Measurements from ENCODE around the gene DNAH3.

Gene DNAH3

DNA sequence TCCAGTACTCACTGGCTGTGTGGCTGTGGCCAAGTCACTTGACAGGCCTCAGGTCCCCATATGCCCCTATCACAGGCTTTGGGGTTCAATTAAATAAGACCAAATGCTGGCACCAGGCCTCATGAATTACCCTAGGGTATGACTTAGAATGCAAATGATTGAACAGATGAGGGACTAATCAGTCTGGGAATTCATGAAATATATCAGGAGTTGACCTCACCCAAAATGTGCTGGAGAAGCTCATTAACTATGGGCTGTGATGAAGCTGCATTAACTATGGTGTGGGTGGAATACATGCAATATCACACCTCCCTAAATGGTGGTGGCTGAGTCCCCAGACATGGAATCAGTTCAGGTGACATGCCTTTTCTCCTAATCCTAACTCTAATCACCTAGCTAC is 72.1 kb downstream of the DNAH3 start:
- no peak overlapping the region for H3K4me3 ChIP-seq
- H3K27ac ChIP-seq: no peak overlapping the region
- no peak for DNase-seq (ENCODE audit: low spot score)
- no peak for TF ChIP-seq CTCF (IDR thresholded peaks at IDR 0.05)

GRCh38 chr16:21076186-21076883 is 74.3 kb downstream of the DNAH3 start:
- TF ChIP-seq CTCF (IDR thresholded peaks at IDR 0.05): no peak
- DNase-seq (ENCODE audit: low spot score): no peak
- Histone ChIP-seq H3K27ac (no peak overlapping the region), H3K4me3 (no peak overlapping the region)

DNA sequence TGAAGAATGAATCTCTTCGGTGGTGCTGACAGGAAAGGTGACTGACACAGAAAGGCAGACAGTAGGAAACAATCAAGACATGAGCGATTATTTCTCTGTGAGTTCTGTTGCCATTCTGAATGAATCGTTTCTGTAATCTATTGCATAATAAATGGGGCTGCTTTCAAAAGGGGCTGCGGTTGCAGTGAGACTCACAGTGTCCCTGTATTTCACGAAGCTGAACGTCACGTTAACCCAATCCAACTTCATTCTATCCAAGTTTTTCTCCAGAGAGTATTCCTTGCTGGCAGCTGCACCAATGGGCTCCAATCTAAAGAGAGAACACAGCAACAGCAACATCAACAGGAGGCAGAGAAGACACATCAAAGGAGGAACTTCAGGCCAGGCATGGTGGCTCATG is 75.4 kb downstream of the DNAH3 start:
- Histone ChIP-seq H3K4me3 (no peak overlapping the region), H3K27ac (no peak overlapping the region)
- TF ChIP-seq CTCF (IDR thresholded peaks at IDR 0.05): no peak
- no peak for DNase-seq (ENCODE audit: low spot score)

DNA sequence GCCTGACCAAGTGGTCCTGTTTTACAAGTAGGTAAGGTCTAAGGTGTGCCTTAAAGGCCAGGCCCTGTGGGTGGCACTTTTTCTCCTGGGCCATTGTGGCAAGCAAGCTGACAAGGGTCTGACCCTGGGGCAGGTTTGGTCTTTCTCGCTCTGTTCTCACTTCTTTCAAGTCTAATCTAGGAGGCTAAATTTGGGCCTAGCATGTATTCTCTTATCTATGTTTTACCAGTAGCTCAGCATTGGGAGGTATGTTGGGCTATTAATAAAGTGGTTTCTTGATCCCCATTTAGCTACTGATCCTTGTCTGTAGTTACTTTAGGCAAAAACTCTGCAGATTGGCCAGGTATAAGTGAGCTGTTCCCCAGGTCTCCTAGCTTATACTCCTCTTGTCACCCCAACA is 77.7 kb downstream of the DNAH3 start:
- DNase-seq (ENCODE audit: low spot score): no peak
- no peak for TF ChIP-seq CTCF (IDR thresholded peaks at IDR 0.05)
- H3K4me3 ChIP-seq: no peak overlapping the region
- H3K27ac ChIP-seq: no peak overlapping the region

DNA sequence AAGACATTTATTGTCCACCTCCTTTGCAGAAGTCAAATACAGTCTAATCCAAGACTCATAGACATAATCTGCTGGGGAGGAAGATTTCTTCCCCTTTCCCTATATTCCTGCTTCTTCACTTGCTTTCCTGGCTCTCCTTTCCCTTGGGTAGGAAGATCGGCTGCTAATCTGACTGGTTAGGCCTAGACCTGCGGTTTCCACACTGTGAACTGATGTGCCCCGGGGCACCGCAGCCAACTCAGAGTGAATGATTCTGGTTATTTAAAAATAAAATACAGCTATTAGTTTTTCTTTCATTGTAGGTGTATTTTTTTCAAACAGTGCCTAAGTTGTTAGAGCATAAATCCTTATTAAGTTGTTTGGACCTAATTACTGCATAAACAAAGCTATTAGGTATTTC is 78.9 kb downstream of the DNAH3 start:
- no peak for TF ChIP-seq CTCF (IDR thresholded peaks at IDR 0.05)
- H3K27ac ChIP-seq: no peak overlapping the region
- no peak overlapping the region for H3K4me3 ChIP-seq
- DNase-seq (ENCODE audit: low spot score): no peak

DNA sequence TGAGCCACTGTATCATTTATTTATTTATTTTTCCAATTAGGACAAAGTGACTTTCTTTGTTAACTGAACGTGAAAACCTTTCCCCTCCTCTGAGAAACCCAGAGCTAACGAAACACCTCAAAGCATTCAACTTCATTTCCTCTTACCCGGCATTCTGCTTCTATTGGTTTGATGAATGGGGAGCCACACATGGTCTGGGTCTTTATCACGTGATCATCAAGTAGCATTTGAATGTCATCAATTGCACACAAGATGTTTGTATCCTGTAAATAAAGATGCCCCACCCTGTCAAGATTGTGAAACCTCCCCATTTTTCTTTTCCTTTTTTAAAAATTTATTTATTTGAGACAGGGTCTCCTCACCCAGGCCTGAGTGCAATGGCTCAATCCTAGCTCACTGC is 80.1 kb downstream of the DNAH3 start:
- no peak overlapping the region for H3K27ac ChIP-seq
- no peak overlapping the region for H3K4me3 ChIP-seq
- DNase-seq (ENCODE audit: low spot score): no peak
- TF ChIP-seq CTCF (IDR thresholded peaks at IDR 0.05): no peak

DNA sequence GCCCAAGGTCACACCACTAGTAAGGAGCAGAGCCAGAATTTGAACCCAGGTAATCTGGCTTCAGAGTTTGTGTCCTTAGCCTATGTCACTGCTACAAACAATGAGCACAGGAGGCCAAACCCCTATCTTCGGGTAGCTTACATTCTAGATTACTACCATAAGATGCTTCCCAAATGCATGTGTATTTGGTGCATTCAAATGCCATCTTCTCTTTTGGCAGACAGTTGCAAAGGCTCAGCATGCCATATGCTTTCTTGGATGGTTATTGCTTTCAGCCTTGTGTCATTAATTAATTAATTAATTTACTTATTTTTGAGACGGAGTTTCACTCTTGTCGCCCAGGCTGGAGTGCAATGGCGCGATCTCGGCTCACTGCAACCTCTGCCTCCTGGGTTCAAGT is 80.7 kb downstream of the DNAH3 start:
- Histone ChIP-seq H3K4me3 (no peak overlapping the region), H3K27ac (no peak overlapping the region)
- DNase-seq (ENCODE audit: low spot score): no peak
- no peak for TF ChIP-seq CTCF (IDR thresholded peaks at IDR 0.05)

Data from coronary artery (tissue), 2 donors.